ENCODE measurements around the gene LY6G6F.

LY6G6F gene

DNA sequence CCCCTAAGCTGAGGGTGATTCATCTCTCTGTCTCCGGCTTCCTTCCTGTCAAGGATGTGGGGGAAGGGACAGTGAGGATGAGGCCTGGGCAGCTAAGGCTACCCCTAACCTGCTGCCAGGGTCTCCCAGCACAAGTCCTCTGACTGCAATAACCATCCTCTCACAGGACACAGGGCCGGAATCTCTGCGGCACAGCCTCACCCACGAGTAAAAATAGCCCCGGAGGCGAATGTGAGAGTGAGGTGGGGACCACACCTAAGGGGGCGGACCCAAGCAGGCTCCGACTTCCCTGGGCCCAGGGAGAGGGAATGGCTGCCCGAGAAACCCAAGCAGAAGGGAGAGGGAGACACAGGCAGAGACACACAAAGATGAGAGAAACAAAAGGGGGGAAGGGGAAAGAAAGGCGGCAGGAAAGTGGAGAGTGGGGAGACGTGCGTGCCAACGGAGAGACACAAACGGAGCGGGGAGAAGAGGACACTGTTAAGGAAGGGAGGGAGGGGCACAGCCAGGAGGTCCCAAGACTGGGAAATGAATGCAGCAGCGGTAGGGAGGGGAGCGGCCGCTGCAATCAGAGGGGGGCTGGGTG is 28.2 kb downstream of the LY6G6F start:
- in situ Hi-C loops (cut with MboI; ENCODE audit: low pct_unique_long_range_greater_than_20kb, low sequenced_read_pairs), result no loop called here
- peak; percentile 85 for DNase-seq

DNA sequence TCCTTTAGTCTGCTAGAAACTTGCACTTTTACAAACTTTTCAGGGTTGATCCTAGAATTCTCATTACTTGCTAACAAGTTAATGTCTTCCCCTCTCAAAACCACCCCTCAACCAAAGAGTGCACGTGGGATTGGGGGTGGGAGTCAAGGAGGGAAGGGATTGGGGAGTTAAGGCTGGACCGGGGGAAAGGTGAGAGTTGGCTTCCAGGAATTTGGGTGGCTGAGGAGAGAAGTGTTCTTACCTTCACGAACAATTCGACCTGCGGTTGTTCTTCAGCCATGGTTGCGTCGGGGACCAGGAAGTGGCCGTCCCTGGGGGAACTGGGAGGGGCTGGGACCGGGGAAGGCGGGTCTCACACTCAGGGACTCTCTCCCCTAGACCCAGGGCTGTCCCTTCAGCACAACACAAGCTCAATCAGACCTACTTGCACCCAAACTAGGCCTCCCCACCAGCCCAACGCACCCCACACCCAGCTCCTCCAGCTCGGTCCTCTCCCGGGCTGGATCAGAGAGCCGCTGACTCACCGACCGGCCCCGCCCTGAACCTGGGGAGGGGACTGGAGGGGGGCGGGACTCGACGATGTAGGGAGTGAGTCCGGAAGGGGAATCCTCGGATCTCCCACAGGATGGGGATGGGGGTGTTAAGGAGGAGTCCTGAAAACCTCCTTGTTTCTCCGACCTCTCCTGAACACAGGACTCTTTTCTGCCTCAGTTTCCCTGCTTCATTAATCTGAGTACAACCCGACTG is 29.5 kb downstream of the LY6G6F start, which contains the start of gene CLIC1:
Gene CLIC1 (minus strand): TSS at position 510 of the 747 bp plus-strand sequence. CDS start 230 bp downstream, at position 280.
- peak; percentile 81 for DNase-seq

DNA sequence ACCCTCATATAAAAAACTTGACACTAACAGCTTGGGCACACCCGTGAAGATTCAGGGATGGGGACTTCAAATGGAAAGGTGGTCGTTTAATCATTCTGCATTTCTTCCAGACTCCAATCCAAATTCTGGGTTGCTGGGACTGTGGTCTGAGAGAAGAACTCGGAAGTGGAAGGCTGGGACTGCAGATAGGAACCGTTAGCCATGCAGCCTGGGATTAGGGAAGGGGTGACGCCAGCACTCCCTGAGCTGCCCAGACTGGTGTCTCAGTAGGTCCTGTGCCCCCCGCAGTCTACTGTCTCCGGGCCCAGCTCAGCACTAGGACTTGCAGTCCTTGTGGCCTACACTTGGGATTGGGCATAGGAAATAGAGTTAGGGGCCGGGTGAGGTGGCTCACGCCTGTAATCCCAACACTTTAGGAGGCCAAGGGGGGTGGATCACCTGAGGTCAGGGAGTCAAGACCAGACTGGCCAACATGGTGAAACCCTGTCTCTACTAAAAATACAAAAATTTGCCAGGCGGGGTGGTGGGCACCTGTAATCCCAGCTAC is 30.2 kb downstream of the LY6G6F start:
- in situ Hi-C loops (cut with MboI; ENCODE audit: low pct_unique_long_range_greater_than_20kb, low sequenced_read_pairs), result no loop called here
- no peak for DNase-seq

More for the DNA sequence above, 29.5 kb downstream of the LY6G6F start, which contains the start of gene CLIC1:
- in situ Hi-C loops (cut with MboI; ENCODE audit: low pct_unique_long_range_greater_than_20kb, low sequenced_read_pairs), result no loop called here

DNA sequence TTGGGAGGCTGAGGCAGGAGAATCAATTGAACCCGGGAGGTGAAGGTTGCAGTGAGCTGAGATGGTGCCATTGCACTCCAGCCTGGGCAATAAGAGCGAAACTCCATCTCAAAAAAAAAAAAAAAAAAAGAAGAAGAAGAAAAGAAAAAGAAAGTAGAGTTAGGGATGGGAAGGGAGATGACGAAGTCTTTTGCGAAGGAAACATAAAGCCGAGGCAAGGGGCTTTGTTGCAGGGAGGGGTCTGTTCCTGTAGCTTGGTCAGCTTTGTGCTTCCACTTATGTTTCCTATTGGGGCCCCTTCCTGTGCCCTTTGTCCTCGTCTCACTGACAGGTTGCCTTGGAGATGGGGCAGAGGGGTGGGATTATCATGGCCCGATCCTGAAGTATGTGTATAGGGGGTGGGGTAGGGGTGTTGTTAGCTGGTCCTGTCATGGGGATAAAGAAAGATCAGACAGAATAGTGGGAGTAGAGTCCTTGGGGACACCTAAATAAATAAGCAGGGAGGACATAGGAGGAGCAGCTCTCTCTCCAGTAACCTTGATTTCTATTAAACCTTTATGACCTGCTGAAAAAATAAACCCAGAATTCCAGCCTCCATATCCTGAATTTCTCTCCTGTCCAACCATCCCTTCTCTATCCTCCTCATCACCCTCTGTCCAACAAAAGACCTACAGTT is 30.8 kb downstream of the LY6G6F start:
- peak; percentile 85 for DNase-seq
- in situ Hi-C loops (cut with MboI; ENCODE audit: low pct_unique_long_range_greater_than_20kb, low sequenced_read_pairs), result no loop called here

DNA sequence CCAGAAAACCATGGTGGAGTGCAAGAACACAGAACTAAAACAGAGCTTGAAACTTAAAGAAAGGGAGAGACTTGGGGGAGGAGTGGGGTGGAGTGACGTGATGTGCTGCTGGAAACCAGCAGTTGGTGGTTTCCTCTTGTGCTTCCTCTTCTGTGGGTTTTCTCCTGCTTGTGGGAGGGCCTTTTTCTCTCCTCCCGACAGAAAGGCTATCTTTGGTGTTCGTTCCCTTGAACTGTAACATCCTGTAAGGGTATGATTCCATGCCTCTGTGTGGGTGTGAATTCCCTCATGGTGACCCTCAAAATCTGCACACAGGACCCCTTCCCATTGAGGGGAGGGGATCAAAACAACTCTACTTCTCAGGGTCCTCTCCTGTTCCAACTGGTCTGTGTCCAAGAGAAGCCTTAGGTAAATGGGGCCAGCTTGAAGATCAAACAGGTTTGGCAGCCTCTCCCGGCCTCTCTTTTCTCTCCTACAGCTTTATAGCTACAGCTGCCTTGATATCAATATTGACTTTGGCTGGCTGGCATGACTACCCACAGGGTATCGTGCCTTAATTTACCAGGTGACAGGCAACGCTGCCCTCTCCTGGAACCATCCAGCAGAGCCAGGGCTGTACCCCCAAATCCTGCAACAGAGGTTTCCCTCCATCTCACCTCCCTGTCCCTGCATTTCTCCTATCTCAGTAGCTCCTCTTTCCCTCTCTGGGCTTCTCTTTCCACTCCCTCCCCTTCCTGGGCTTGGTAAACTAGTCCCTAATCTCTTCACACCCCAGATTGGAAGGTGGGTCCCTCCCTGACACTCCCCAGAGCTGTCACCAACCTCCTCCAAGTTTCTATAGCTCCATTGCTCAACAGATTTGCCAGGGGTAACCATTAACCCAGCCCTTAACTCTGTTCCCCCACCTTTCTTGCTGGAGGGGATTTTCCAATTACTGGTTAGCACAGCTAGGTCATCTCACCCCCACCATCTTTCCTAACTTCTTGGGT is 31.6 kb downstream of the LY6G6F start:
- in situ Hi-C loops (cut with MboI; ENCODE audit: low pct_unique_long_range_greater_than_20kb, low sequenced_read_pairs), result no loop called here
- DNase-seq, result peak; percentile 98

DNA sequence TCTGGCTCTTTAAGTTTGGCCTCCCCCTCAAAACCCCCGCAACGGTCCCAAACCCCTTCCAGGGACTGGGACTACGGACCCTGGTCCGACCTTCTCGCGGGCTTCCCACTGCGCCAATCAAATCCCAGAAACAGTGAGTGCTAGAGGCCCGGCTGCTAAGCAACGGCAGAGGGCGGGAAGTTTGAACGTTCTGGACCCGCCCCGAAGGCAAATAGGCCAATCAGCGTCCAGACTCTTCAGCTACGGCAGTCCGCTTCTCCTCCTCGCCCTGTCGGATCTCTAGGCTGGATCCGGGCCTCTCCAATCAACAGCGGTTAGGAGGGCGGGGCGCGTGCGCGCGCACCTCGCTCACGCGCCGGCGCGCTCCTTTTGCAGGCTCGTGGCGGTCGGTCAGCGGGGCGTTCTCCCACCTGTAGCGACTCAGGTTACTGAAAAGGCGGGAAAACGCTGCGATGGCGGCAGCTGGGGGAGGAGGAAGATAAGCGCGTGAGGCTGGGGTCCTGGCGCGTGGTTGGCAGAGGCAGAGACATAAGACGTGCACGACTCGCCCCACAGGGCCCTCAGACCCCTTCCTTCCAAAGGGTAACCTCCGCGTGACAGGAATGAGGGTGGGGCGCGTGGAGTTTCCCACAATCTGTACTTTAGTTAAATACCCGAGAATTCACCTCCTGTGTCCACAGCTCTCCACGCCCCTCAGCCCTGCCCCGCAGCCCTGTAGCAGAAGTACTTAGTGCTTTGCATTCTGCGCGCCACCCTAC is 33.2 kb downstream of the LY6G6F start, which contains the start of gene MSH5:
Gene MSH5 (plus strand): TSS at position 367 of the 758 bp plus-strand sequence. CDS start 462 bp downstream, outside the sequence.
- in situ Hi-C loops (cut with MboI; ENCODE audit: low pct_unique_long_range_greater_than_20kb, low sequenced_read_pairs), result no loop called here
- DNase-seq, result peak; percentile 100

DNA sequence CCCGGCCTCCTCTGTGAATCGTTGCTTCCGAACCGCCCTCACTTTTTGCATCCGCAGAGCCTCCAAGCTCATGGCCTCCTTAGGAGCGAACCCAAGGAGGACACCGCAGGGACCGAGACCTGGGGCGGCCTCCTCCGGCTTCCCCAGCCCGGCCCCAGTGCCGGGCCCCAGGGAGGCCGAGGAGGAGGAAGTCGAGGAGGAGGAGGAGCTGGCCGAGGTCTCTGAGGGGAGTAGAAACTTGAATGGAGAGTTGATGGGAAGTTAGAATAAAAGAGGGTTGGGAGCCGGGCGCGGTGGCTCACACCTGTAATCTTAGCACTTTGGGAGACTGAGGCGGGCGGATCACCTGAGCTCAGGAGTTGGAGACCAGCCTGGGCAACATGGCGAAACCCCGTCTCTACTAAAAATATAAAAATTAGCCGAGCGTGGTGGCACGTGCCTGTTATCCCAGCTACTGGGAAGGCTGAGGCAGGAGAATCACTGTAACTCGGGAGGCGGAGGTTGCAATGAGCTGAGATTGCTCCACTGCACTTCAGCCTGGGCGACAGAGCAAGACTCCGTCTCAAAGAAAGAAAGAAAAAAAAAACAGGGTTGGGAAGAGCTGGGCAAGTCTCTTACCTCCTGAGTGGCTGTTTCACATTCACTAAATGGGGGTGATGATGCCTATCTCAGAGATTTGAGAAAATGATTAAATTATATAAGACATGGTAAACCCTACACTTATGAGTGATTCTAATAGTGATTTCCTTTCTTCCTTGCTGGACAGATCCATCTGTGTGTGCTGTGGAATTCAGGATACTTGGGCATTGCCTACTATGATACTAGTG is 33.9 kb downstream of the LY6G6F start:
- in situ Hi-C loops (cut with MboI; ENCODE audit: low pct_unique_long_range_greater_than_20kb, low sequenced_read_pairs), result no loop called here
- DNase-seq, result peak; percentile 73

DNA sequence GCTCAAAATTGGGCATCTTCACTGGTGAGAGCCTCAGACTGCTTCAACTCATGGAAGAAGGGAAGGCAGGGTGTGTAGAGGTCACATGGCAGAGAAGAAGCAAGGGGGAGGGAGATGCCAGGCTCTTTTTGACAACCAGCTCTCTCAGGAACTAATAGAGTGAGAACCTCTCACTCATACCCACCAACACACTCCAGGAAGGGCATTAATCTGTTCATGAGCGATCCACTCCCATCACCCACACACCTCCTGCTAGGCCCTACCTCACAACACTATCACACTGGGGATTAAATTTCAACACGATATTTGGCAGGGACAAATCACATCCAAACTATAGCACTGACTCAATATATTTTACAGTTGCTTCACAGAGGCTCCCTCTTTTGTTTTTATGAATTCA is 35.1 kb downstream of the LY6G6F start:
- in situ Hi-C loops (cut with MboI; ENCODE audit: low pct_unique_long_range_greater_than_20kb, low sequenced_read_pairs), result no loop called here
- DNase-seq, result no peak

DNA sequence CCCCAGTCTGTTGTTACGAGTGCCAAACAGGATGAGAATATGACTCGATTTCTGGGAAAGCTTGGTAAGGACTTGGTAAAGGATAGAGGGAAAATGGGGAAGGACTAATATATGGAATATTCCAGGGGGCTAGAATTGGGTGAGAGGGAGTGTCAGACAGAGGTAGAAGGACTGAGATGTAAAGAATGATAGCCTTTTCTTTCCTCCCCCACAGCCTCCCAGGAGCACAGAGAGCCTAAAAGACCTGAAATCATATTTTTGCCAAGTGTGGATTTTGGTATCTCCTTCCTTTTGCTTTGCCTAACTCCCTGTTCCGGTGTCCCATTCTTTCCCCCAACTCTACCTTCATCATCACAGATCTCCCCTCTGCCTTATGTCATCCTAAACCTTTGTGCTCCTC is 36.2 kb downstream of the LY6G6F start:
- no peak for DNase-seq
- in situ Hi-C loops (cut with MboI; ENCODE audit: low pct_unique_long_range_greater_than_20kb, low sequenced_read_pairs), result no loop called here

DNA sequence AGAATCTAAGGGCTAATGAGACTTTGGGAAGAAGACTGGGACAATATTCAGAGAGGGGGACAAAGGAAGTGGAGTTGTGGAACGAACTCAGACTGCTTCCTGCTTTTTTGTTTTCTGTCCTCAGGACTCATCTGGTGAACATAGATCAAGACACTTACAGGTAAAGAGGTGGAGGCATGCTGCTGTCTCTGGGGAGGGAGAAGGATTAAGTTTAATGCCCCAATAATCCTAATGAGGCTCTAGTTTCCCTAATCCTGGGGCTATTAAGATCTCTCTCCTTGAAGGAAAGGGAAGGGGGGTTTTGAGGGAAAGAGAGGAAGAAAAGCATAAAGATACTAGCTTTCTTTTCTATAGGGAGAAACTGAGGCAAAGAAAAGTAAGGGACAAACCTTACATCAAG is 37.8 kb downstream of the LY6G6F start:
- in situ Hi-C loops (cut with MboI; ENCODE audit: low pct_unique_long_range_greater_than_20kb, low sequenced_read_pairs), result no loop called here
- no peak for DNase-seq

DNA sequence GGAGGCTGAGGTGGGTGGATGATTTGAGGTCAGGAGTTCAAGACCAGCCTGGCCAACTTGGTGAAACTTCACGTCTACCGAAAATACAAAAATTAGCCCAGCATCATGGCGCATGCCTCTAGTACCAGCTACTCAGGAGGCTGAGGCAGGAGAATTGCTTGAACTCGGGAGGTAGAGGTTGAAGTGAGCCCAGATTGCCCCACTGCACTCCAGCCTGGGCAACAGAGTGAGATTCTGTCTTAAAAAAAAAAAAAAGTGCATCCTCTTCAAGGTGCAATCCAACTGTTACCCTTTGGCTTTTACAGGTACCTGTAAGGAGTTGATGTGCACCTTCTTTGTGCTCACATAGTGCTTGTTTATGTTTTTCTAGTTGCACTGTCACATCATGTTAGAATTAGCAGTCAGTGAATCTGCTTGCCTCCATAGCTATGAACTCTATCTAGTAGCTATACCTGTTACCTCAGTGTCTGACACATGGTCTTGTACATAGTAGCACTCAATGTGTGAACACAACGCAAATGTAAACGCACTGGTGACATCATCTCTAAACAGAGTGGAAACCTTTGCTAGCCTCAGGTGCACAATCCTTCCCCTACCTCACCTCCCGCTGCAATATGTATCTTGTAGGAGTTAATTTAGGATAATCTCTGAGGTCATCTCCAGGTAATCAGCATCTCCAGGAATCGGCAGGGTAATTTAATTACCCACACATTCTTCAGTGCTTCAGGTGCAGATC is 42.8 kb downstream of the LY6G6F start:
- in situ Hi-C loops (cut with MboI; ENCODE audit: low pct_unique_long_range_greater_than_20kb, low sequenced_read_pairs), result no loop called here
- no peak for DNase-seq

DNA sequence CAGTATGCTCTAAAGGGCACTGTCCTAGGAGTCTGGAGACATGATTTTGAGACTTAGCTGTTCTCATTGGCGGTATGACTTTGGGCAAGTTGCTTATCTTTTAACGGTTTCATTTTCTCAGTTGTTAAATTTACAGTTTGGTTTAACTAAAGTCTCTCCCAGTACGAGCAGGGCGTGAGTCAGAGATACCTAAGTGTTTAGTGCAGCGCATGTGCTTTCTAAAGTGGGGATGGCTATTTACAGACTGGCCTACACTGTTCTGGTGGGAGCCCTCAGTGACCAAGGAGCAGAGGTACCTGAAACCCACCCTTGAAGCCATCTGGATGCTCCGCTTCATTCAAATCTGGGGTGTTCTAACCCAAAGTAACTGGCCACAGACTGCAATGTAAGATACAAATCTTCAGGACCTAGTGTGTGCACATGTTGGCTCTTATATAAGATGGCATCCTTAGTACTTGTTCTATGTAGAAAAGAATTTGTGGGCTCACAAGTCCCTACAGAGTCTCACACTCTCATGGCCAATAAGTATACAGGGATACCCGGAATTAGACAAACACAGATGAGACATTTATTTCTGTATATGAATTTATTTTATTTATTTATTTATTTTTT is 43.9 kb downstream of the LY6G6F start:
- DNase-seq, result no peak
- in situ Hi-C loops (cut with MboI; ENCODE audit: low pct_unique_long_range_greater_than_20kb, low sequenced_read_pairs), result no loop called here

DNA sequence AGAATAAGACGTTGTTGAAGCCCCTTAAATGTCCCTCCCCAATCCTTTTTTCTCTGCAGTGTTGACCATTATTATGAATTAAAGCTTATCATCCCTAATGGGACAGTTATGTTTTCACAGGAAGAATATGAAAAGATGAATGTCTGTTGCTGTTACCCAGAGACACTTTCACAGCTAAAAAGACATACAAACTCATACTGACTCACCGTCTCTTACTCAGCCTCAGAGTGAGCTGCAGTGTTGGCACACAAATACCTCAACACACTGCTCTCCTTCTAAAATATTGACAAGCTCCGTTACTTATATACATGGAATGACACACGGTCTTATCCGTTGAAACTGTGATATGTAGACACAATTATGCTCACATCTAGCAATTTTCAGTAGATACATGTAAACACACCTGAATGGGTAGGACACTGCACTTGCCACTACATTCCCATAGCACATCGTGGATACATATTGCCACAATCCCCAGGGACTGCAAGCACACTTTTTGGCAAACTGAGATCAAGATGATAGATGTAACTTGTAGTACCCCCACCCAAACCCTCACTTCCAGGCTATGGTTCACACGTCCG is 46.2 kb downstream of the LY6G6F start:
- DNase-seq, result no peak
- in situ Hi-C loops (cut with MboI; ENCODE audit: low pct_unique_long_range_greater_than_20kb, low sequenced_read_pairs), result no loop called here

DNA sequence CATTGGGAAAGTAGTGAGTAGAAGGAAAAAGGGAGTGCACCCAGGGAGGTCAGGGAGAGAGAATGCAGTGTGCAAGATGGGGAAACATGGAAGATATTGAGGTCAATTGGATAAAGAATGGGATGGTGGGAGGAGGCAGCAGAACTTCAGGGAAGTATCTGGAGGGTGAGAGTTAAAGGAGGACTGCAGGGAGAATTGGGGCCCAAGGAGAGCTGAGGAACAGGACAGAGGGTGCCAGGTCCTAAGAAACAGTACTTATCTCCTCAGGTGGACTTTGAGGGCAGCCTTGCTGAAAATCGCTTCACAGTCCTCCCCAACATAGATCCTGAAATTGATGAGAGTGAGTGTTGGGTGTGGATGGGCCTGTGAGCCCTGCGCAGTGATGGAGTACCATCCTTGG is 51.6 kb downstream of the LY6G6F start:
- no peak for DNase-seq
- in situ Hi-C loops (cut with MboI; ENCODE audit: low pct_unique_long_range_greater_than_20kb, low sequenced_read_pairs), result no loop called here

Data from KBM-7 (cell line).